IgD-negative memory B cell (primary cell): Measurements from ENCODE around the gene PTPRG. TPM values are rescaled to one million over a fixed set of nuclear protein-coding genes. Genes with fewer than 3 reads are reported as not detected.

Experiments used
- H3K27ac Mint-ChIP-seq, 3 donors: one replicate each; pipeline ENCODE4 v1.8.0; 2020 to 2022; ENCODE audit warnings: mild to moderate bottlenecking in 3 of 3, mixed read lengths in 3 of 3, moderate library complexity in 1 of 3
- H3K27me3 Mint-ChIP-seq: one replicate; pipeline ENCODE4 v1.8.0; 2021; ENCODE audit warnings: mixed read lengths
- H3K36me3 Mint-ChIP-seq: one replicate; pipeline ENCODE4 v1.8.0; 2020; ENCODE audit warnings: mild to moderate bottlenecking, mixed read lengths
- H3K4me1 Mint-ChIP-seq, 3 donors: one replicate each; pipeline ENCODE4 v1.8.0; 2020 to 2022; ENCODE audit warnings: mixed read lengths in 3 of 3, mild to moderate bottlenecking in 1 of 3
- H3K4me3 Mint-ChIP-seq, 4 donors: one replicate each; pipeline ENCODE4 v1.8.0; 2020 to 2022; ENCODE audit warnings: mild to moderate bottlenecking in 4 of 4, mixed read lengths in 4 of 4, moderate library complexity in 3 of 4
- H3K9me3 Mint-ChIP-seq, 3 donors: one replicate each; pipeline ENCODE4 v1.8.0; 2020 to 2021; ENCODE audit warnings: mixed read lengths in 3 of 3, mild to moderate bottlenecking in 1 of 3
- polyA plus RNA-seq: library from polyadenylated mRNA; unstranded; fragments of 300-500 nt; fragmentation: Illumina TruSeq; gene quantifications from one replicate; pipeline ENCODE4 v1.2.3, GENCODE V29; 2021

Gene PTPRG
- polyA plus RNA-seq, 1 donor from 2014 or later: 1.9 TPM

- Mint-ChIP-seq H3K9me3 (peaks cover 3 to 4% (median 4%) of the 10 kb centered on the region in 3 donors), H3K27me3 (no peaks in the 10 kb centered on the region), H3K27ac (no peak overlapping the region), H3K4me1 (no peaks in the 10 kb centered on the region), H3K36me3 (peaks cover 4% of the 10 kb centered on the region), H3K4me3 (peak overlapping the region in 1 of 4 donors; percentile 42)
These were observed 219.3 kb downstream of the PTPRG start for GRCh38 chr3:61780455-61781228.

DNA sequence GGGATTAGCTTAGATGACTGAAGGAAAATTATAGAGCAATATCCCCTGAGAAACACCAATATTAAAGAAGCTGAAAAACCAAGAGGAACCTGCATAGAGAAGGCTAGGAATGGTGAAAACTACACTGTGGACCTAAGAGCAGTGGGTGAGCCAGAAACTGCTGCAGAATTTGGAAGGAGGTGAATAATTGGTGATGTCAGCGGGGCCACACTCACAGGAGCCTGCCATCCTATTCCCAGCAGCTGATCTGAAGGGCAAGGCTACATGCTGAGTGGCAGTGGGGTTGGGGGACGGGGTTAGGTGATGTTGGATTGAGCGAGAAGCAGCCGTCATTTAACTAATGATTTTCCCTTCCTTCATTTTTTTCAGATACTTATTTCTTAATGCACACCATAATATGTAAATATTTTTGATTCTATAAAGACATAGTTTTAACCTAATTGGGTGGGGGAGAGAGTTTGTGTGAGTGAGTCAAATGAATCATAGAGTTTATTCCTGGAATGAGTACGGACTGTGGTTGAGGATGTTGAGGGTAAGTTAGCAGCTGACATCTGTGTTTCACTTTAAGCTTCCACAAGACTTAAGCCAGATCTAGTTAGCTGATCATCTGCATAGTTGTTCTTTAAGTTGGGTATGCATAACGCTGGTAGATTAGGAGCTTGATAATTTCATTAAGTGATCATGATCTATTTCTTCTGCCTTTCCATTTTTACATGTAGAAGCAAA is 222.8 kb downstream of the PTPRG start:
- H3K4me1 Mint-ChIP-seq: no peaks in the 10 kb centered on the region
- peaks cover 3% of the 10 kb centered on the region for H3K36me3 Mint-ChIP-seq
- H3K4me3 Mint-ChIP-seq: peak overlapping the region in 1 of 4 donors; percentile 35
- peaks cover 2% of the 10 kb centered on the region for H3K27me3 Mint-ChIP-seq
- no peak overlapping the region for H3K27ac Mint-ChIP-seq
- H3K9me3 Mint-ChIP-seq: peaks cover 1 to 3% (median 2%) of the 10 kb centered on the region in 3 donors

- Mint-ChIP-seq H3K36me3 (no peaks in the 10 kb centered on the region), H3K9me3 (peaks cover 0 to 3% (median 0%) of the 10 kb centered on the region in 3 donors), H3K4me3 (peak overlapping the region in 1 of 4 donors; percentile 79), H3K27me3 (peaks cover 4% of the 10 kb centered on the region), H3K27ac (peak overlapping the region in 1 of 3 donors; percentile 25), H3K4me1 (peaks cover 2 to 6% (median 4%) of the 10 kb centered on the region in 3 donors)
These were observed 227.5 kb downstream of the PTPRG start for GRCh38 chr3:61788623-61789507.

GRCh38 chr3:61789861-61790260 is 228.5 kb downstream of the PTPRG start:
- Mint-ChIP-seq H3K9me3 (peaks cover 0 to 3% (median 0%) of the 10 kb centered on the region in 3 donors), H3K4me1 (peaks cover 2 to 6% (median 4%) of the 10 kb centered on the region in 3 donors), H3K4me3 (no peak overlapping the region), H3K27ac (no peak overlapping the region), H3K27me3 (peaks cover 4% of the 10 kb centered on the region), H3K36me3 (no peaks in the 10 kb centered on the region)

DNA sequence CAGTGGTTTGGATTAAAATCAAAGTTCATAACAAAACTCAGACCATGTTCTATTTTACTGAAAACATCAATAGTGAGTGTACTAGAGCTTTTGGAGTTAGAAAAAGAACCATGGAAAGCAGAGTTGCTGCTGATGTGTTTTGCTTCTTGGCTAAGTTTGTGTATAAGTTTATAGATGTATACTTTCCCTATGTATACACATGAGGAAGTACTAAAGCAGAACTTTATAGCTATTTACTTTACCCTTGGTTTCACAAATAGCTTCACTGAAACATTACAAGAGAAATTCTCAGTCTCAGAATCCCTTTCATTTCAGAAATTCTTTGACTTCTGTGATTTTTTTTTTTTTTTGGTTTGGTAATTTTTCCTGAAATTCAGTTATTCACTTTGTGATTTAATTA is 229.0 kb downstream of the PTPRG start:
- H3K4me1 Mint-ChIP-seq: peaks cover 2 to 6% (median 4%) of the 10 kb centered on the region in 3 donors

DNA sequence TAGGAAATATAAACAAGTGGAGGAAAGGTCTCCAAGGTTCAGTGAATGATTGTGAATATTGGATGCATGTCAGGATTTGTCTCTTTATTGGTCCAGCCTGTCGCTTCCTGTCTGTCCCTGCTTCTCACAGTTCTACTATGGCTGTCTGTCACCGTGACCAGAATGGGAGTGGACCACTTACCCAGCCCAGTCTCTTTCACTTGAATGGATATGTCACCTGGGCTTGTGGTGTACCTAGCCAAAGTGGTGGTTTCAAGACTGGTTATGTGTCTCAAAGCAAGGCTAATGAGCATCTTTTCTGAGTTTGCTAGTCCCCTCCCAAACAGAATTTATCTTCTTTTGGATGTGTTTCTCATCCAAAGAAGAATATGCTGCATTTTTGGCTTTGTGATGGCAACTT is 231.7 kb downstream of the PTPRG start:
- H3K27ac Mint-ChIP-seq: no peak overlapping the region
- no peak overlapping the region for H3K4me3 Mint-ChIP-seq
- H3K9me3 Mint-ChIP-seq: peaks cover 0 to 3% (median 0%) of the 10 kb centered on the region in 3 donors
- peaks cover 4% of the 10 kb centered on the region for H3K27me3 Mint-ChIP-seq
- peaks cover 1% of the 10 kb centered on the region for H3K36me3 Mint-ChIP-seq
- H3K4me1 Mint-ChIP-seq: peaks cover 2 to 6% (median 4%) of the 10 kb centered on the region in 3 donors

More for the DNA sequence above, 229.0 kb downstream of the PTPRG start:
- peaks cover 0 to 3% (median 0%) of the 10 kb centered on the region in 3 donors for H3K9me3 Mint-ChIP-seq
- H3K27me3 Mint-ChIP-seq: peaks cover 4% of the 10 kb centered on the region
- no peaks in the 10 kb centered on the region for H3K36me3 Mint-ChIP-seq
- H3K27ac Mint-ChIP-seq: no peak overlapping the region
- peak overlapping the region in 1 of 4 donors; percentile 45 for H3K4me3 Mint-ChIP-seq

GRCh38 chr3:61793521-61793920 is 232.2 kb downstream of the PTPRG start:
- Mint-ChIP-seq H3K36me3 (peaks cover 1% of the 10 kb centered on the region), H3K9me3 (peaks cover 0 to 3% (median 0%) of the 10 kb centered on the region in 3 donors), H3K27me3 (peaks cover 4% of the 10 kb centered on the region), H3K4me3 (no peak overlapping the region), H3K4me1 (peaks cover 2 to 6% (median 4%) of the 10 kb centered on the region in 3 donors), H3K27ac (no peak overlapping the region)

DNA sequence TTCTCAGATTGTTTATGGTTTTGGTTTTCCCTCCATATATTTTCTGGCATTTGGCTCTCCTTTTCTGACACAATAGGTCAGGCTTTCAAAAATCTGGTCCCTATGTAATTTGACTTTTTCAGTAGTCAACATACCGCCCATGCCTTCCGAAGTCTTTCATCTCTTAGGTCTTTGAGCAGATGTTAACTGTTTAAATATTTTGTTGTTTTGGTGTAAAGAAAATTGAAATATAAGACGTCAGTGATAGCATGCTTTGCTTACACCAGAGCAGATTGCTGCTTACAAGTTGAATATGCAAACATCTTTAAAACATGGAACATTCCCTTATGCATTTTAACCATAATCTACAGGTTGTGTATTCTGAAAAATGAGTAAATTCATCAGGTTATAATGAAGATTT is 233.0 kb downstream of the PTPRG start:
- Mint-ChIP-seq H3K27me3 (peaks cover 2% of the 10 kb centered on the region), H3K9me3 (peaks cover 0 to 3% (median 0%) of the 10 kb centered on the region in 3 donors), H3K27ac (no peak overlapping the region), H3K4me1 (peaks cover 2 to 6% (median 4%) of the 10 kb centered on the region in 3 donors), H3K4me3 (no peak overlapping the region), H3K36me3 (peaks cover 1% of the 10 kb centered on the region)

DNA sequence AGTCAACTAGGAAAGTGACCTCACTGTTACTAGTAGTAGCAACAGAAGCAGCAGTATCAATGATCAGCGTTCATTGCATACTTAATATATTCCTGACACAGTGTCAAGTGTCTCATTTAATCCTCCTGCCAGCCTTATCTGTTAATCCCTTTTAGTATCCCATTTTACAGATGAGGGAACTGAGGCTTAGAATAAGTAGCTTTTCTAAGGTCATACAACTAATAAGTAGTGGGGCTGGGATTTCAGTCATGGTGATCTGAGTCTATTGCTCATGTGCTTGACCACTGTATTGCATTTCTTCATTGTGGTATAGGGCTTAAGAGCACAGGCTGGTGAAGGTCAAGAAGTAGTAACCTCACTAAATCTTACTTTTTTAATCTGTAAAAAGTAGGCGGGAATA is 233.6 kb downstream of the PTPRG start:
- Mint-ChIP-seq H3K27ac (no peak overlapping the region), H3K4me1 (peaks cover 2 to 4% (median 3%) of the 10 kb centered on the region in 3 donors), H3K36me3 (peaks cover 1% of the 10 kb centered on the region), H3K9me3 (peaks cover 0 to 4% (median 0%) of the 10 kb centered on the region in 3 donors), H3K4me3 (no peak overlapping the region), H3K27me3 (peaks cover 2% of the 10 kb centered on the region)

GRCh38 chr3:61796088-61796680 is 234.8 kb downstream of the PTPRG start:
- peaks cover 2% of the 10 kb centered on the region for H3K27me3 Mint-ChIP-seq
- H3K36me3 Mint-ChIP-seq: peaks cover 1% of the 10 kb centered on the region
- H3K4me3 Mint-ChIP-seq: peak overlapping the region in 1 of 4 donors; percentile 28
- H3K9me3 Mint-ChIP-seq: peaks cover 0 to 6% (median 1%) of the 10 kb centered on the region in 3 donors
- no peaks in the 10 kb centered on the region for H3K4me1 Mint-ChIP-seq
- no peak overlapping the region for H3K27ac Mint-ChIP-seq

GRCh38 chr3:61796911-61797310 is 235.5 kb downstream of the PTPRG start:
- peaks cover 1% of the 10 kb centered on the region for H3K36me3 Mint-ChIP-seq

DNA sequence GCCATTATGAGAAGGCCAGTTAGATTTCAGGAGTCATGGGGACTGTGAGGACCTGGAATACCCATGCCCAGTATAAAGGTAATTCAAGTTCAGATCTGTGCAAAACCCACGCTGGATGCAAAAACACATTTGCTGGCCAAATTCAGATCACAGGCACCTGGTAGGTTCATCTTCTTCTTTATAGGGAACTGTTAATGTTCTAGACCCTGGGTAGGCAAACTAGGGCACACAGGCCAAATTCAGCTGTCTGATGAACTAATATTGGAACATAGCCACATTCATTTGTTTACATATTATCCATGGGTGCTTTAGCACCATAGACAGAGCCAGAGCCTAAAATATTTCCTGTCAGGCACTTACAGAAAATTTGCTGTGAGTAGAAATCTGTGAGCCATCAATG is 241.4 kb downstream of the PTPRG start:
- Mint-ChIP-seq H3K4me1 (no peaks in the 10 kb centered on the region), H3K4me3 (no peak overlapping the region), H3K36me3 (no peaks in the 10 kb centered on the region), H3K9me3 (peaks cover 0 to 3% (median 1%) of the 10 kb centered on the region in 3 donors), H3K27ac (no peak overlapping the region), H3K27me3 (no peaks in the 10 kb centered on the region)

More at GRCh38 chr3:61796911-61797310, 235.5 kb downstream of the PTPRG start:
- Mint-ChIP-seq H3K4me3 (no peak overlapping the region), H3K4me1 (no peaks in the 10 kb centered on the region), H3K27ac (no peak overlapping the region), H3K27me3 (peaks cover 2% of the 10 kb centered on the region), H3K9me3 (peaks cover 0 to 6% (median 1%) of the 10 kb centered on the region in 3 donors)

GRCh38 chr3:61803983-61804382 is 242.6 kb downstream of the PTPRG start:
- no peak overlapping the region for H3K27ac Mint-ChIP-seq

GRCh38 chr3:61804782-61805181 is 243.4 kb downstream of the PTPRG start:
- no peak overlapping the region for H3K4me3 Mint-ChIP-seq
- no peaks in the 10 kb centered on the region for H3K4me1 Mint-ChIP-seq
- H3K27me3 Mint-ChIP-seq: no peaks in the 10 kb centered on the region
- H3K36me3 Mint-ChIP-seq: no peaks in the 10 kb centered on the region
- H3K9me3 Mint-ChIP-seq: peaks cover 0 to 3% (median 1%) of the 10 kb centered on the region in 3 donors
- peak overlapping the region in 1 of 3 donors; percentile 1 for H3K27ac Mint-ChIP-seq

More at GRCh38 chr3:61803983-61804382, 242.6 kb downstream of the PTPRG start:
- no peaks in the 10 kb centered on the region for H3K27me3 Mint-ChIP-seq
- H3K36me3 Mint-ChIP-seq: no peaks in the 10 kb centered on the region
- H3K4me3 Mint-ChIP-seq: no peak overlapping the region
- H3K9me3 Mint-ChIP-seq: peaks cover 0 to 3% (median 1%) of the 10 kb centered on the region in 3 donors
- H3K4me1 Mint-ChIP-seq: no peaks in the 10 kb centered on the region
